Nephron (organoid): Measurements from ENCODE around the gene WBP2.

Experiments used
- H3K27ac Mint-ChIP-seq, 3 experiments: 2 replicates each; pipeline ENCODE4 v1.8.0; 2020; ENCODE audit warnings: mixed read lengths in 3 of 3, mild to moderate bottlenecking in 2 of 3, moderate library complexity in 1 of 3
- H3K27me3 Mint-ChIP-seq: 2 replicates; pipeline ENCODE4 v1.8.0; 2021; ENCODE audit warnings: low read depth, mild to moderate bottlenecking, moderate library complexity, mixed read lengths
- H3K36me3 Mint-ChIP-seq: 2 replicates; pipeline ENCODE4 v1.8.0; 2020; ENCODE audit warnings: low read depth, mixed read lengths
- H3K4me1 Mint-ChIP-seq: 2 replicates; pipeline ENCODE4 v1.8.0; 2020; ENCODE audit warnings: mixed read lengths
- H3K4me3 Mint-ChIP-seq, 3 experiments: 2 replicates each; pipeline ENCODE4 v1.8.0; 2020; ENCODE audit warnings: mild to moderate bottlenecking in 3 of 3, mixed read lengths in 3 of 3, moderate library complexity in 2 of 3
- H3K9me3 Mint-ChIP-seq: 2 replicates; pipeline ENCODE4 v1.8.0; 2020; ENCODE audit warnings: mixed read lengths
- TF ChIP-seq, protein P1 (sequence below), 3 experiments: fragments of 200-600 bp; sonication (generic); IDR thresholded peaks; one replicate each; pipeline ENCODE4 v1.5.0; 2021; ENCODE audit warnings: antibody characterized with exemption in 3 of 3; ENCODE audit not compliant: unreplicated experiment in 3 of 3

WBP2 gene

GRCh38 chr17:75828076-75828400, 27.1 kb downstream of the WBP2 start:
- Mint-ChIP-seq H3K4me1 (peaks cover 34% of the 10 kb centered on the region), H3K4me3 (peak overlapping the region; percentile 43 to 63 (median 44)), H3K9me3 (no peaks in the 10 kb centered on the region), H3K36me3 (peaks cover 4% of the 10 kb centered on the region), H3K27ac (peak overlapping the region; percentile 68 to 90 (median 81)), H3K27me3 (no peaks in the 10 kb centered on the region)
- TF ChIP-seq, protein P1, sequence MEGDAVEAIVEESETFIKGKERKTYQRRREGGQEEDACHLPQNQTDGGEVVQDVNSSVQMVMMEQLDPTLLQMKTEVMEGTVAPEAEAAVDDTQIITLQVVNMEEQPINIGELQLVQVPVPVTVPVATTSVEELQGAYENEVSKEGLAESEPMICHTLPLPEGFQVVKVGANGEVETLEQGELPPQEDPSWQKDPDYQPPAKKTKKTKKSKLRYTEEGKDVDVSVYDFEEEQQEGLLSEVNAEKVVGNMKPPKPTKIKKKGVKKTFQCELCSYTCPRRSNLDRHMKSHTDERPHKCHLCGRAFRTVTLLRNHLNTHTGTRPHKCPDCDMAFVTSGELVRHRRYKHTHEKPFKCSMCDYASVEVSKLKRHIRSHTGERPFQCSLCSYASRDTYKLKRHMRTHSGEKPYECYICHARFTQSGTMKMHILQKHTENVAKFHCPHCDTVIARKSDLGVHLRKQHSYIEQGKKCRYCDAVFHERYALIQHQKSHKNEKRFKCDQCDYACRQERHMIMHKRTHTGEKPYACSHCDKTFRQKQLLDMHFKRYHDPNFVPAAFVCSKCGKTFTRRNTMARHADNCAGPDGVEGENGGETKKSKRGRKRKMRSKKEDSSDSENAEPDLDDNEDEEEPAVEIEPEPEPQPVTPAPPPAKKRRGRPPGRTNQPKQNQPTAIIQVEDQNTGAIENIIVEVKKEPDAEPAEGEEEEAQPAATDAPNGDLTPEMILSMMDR (IDR thresholded peaks at IDR 0.05; ENCODE audit: unreplicated experiment in 3 of 3): no peak

DNA sequence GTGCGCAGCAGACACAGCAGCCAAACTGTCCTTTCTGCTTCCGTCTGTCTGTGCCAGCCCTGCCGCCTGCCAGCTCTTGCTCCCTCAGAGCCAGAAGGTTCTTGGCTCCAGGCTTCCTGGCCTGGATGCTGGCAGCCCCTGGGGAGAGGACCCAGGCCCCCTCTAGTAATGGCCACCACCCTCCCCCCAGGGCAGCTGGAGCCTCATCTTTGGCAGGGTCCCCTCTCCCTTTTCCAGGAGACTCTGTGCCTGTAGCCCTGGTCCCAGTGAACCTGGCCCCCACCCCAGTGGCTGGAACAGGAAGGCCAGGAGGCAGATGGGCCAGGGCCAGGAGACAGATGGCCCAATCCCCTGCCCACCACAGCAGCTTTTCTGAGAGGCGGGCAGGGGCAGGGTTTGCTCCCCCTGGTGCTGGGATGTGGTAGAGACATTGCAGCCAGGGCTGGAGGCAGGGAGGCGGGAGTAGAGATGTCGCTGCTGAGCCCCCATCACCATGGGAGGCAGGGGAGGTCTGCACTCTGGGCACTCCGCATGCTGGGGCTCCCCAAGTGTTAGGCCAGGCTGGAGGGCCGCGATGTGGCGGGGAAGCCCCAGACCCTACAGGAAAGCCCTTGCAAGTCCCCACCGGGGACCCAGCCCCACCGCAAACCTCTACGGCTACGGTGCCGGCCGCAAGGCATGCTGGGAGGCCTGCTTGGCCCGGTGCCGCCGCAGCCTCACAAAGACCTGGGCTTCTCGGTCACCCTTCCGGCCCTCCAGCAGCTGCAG, 27.6 kb downstream of the WBP2 start:
- peak overlapping the region; percentile 43 to 63 (median 44) for H3K4me3 Mint-ChIP-seq
- H3K27ac Mint-ChIP-seq: peak overlapping the region; percentile 68 to 90 (median 81)
- no peaks in the 10 kb centered on the region for H3K9me3 Mint-ChIP-seq
- TF ChIP-seq, protein P1 (IDR thresholded peaks at IDR 0.05; ENCODE audit: unreplicated experiment in 3 of 3): peak; percentile 60 to 80 (median 72)
- peaks cover 31% of the 10 kb centered on the region for H3K4me1 Mint-ChIP-seq
- H3K36me3 Mint-ChIP-seq: peaks cover 4% of the 10 kb centered on the region
- H3K27me3 Mint-ChIP-seq: no peaks in the 10 kb centered on the region

DNA sequence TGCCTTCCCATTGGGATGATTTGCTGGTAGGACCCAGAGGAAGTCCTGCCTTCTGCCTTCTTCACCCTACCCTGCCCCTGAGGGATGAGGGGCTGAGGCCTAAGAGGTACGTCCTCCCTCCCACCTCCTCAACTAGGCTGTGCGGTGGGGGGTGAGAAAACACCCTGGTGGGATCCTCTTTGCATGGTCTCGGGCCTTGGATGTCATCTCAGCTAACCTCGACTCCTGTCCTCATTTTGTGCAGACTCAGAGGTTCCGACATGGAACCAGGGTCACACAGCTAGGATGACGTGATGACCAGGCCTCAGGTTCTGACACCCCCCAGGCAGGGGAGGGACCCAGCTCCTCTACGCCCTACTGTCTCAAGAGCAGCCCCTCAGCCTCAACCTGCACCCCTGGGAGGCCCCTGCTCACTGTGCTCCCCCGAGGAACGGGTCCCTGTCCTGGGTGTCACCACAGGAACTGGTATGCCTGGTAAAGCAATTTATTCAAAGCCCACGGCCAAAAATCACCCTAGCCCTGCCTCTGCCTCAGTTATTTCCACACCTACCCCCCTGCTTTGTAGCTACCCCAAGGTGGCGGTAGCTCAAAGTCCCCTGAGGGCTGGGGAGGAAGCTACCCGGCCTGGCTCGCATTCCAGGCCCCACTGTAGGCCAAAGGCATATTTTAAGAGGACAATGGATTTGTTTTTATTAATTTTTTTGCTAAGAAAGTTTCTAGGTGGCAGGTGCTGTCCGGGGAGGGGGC, 28.4 kb downstream of the WBP2 start:
- TF ChIP-seq, protein P1 (IDR thresholded peaks at IDR 0.05; ENCODE audit: unreplicated experiment in 3 of 3): no peak
- peak overlapping the region; percentile 27 to 81 (median 72) for H3K27ac Mint-ChIP-seq
- no peaks in the 10 kb centered on the region for H3K9me3 Mint-ChIP-seq
- H3K36me3 Mint-ChIP-seq: peaks cover 10% of the 10 kb centered on the region
- no peaks in the 10 kb centered on the region for H3K27me3 Mint-ChIP-seq
- peaks cover 27% of the 10 kb centered on the region for H3K4me1 Mint-ChIP-seq
- peak overlapping the region in 1 of 3 experiments; percentile 9 for H3K4me3 Mint-ChIP-seq

DNA sequence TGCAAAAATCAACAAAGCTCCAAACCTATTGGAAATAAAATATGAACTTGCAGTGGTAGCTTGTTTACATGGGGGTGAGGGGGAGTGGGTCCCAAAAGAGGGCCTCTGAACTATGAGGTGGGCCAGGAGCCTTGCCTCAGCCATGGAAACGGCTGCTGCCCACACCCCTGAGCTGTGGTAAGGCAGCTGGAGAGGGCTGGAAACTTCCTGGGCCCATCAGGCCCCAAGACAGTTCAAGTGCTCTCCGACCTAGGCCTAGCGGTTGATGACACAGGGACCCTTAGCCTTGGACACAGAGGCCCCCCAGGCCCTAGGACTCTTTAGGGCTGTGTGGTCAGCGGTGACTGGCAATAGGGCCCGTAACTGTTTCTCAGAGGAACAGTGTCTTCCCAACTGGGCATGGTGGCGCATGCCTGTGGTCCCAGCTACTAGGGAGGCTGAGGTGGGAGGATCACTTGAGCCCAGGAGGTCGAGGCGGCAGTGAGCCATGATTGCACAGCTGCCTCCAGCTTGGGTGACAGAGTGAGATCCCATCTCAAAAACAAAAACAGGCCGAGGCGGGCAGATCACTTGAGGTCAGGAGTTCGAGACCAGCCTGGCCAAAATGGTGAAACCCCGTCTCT, 29.3 kb downstream of the WBP2 start:
- Mint-ChIP-seq H3K4me3 (peak overlapping the region in 1 of 3 experiments; percentile 2), H3K4me1 (peaks cover 27% of the 10 kb centered on the region), H3K27me3 (no peaks in the 10 kb centered on the region), H3K9me3 (no peaks in the 10 kb centered on the region), H3K27ac (peak overlapping the region; percentile 46 to 90 (median 78)), H3K36me3 (peaks cover 18% of the 10 kb centered on the region)
- TF ChIP-seq, protein P1 (IDR thresholded peaks at IDR 0.05; ENCODE audit: unreplicated experiment in 3 of 3): no peak

DNA sequence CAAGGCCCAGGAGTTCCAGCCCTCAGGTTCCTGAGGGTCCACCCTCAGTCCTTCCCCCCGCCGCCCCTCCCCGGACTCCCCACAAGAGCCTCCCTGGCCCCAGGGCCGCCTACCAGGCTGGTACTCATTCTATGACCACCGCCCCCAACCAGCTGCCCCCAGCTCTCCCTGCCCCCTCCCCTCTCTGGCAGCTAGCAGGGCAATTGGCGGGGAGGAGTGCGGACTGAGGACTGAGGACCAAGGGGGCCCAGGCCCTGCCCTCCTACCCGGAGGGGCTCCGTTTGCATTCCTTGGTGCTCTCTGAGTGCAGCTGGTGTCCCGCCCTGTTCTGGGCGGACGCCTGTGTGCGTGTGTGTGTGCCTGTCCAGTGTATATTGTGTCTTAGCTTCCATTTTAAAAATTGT, 30.0 kb downstream of the WBP2 start:
- Mint-ChIP-seq H3K9me3 (no peaks in the 10 kb centered on the region), H3K27me3 (no peaks in the 10 kb centered on the region), H3K4me1 (peaks cover 27% of the 10 kb centered on the region), H3K4me3 (peak overlapping the region in 1 of 3 experiments; percentile 2), H3K36me3 (peaks cover 21% of the 10 kb centered on the region), H3K27ac (peak overlapping the region; percentile 46 to 90 (median 78))
- TF ChIP-seq, protein P1 (IDR thresholded peaks at IDR 0.05; ENCODE audit: unreplicated experiment in 3 of 3): no peak
